Stimulated activated CD8-positive, alpha-beta memory T cell treated with anti-CD3 and anti-CD28 coated beads, Interleukin-4, amount 100 ng/mL, for 24 hours (primary cell): Measurements from ENCODE around the gene EXOC5.

ENCODE experiments used
- DNase-seq: peaks from one replicate; pipeline ENCODE4 v3.0.0-alpha.2; 2020; ENCODE audit warnings: low read depth

EXOC5 gene

GRCh38 chr14:57161583-57162234 lies 107.0 kb downstream of the EXOC5 start:
- no peak for DNase-seq

DNA sequence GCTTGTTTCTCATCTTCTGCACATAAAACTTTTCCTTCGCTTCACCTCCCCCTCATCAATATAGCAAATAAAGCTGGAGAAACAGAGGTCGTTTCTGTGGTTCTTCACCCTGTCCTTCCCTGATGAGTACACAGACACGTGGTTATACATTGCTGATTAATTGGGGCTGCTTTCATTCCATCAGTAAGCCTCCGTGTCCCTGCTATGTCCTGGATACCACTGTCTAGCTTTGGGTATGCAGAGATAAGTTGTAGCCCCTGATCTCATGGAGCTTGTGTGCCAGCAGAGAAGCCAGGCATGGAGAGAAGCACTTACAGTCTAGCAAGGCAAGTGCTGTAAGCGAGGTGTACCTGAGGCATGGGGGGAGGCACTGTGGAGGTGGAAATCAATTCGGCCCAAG lies 108.4 kb downstream of the EXOC5 start:
- DNase-seq = no peak

DNA sequence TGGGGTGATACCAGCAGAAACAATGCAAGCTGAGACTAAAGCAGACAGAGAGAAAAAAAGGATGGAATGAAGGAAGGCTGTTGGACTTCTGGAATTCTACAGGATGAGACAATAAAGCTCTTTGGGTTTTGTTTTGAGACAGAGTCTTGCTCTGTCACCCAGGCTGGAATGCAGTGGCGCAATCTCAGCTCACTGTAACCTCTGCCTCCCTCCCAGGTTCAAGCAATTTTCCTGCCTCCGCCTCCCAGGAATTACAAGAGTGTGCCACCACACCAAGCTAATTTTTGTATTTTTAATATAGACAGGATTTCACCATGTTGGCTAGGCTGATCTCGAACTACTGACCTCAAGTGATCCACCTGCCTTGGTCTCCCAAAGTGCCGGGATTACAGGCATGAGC lies 115.4 kb downstream of the EXOC5 start:
- DNase-seq = no peak
